Thymus (tissue), 11 donors: ENCODE data around the gene USF3. TPM values are rescaled to one million over a fixed set of nuclear protein-coding genes. Genes with fewer than 3 reads are reported as not detected.

ENCODE experiments used
- DNase-seq, 9 donors: peaks; one replicate each; pipeline ENCODE4 v3.0.0-alpha.2; 2013; ENCODE audit warnings: low spot score in 9 of 9, low read depth in 6 of 9, missing footprints in 1 of 9
- H3K27ac ChIP-seq, 2 donors: one replicate each; pipeline ENCODE4 v1.5.1; 2013; ENCODE audit warnings: control low read depth in 1 of 2, low read depth in 1 of 2, low read length in 1 of 2, mild to moderate bottlenecking in 1 of 2, moderate library complexity in 1 of 2
- H3K27me3 ChIP-seq, 2 donors: one replicate each; pipeline ENCODE4 v1.5.1; 2013; ENCODE audit warnings: low read length in 1 of 2; ENCODE audit not compliant: control insufficient read depth in 2 of 2, insufficient read depth in 1 of 2
- H3K36me3 ChIP-seq, 2 donors: one replicate each; pipeline ENCODE4 v1.5.1; 2013; ENCODE audit warnings: low read length in 1 of 2, mild to moderate bottlenecking in 1 of 2, moderate library complexity in 1 of 2; ENCODE audit not compliant: control insufficient read depth in 2 of 2, insufficient read depth in 2 of 2
- H3K4me1 ChIP-seq, 2 donors: one replicate each; pipeline ENCODE4 v1.5.1; 2013; ENCODE audit warnings: low read length in 2 of 2; ENCODE audit not compliant: control insufficient read depth in 2 of 2, insufficient read depth in 2 of 2
- H3K4me3 ChIP-seq, 2 donors: one replicate each; pipeline ENCODE4 v1.5.1; 2013; ENCODE audit warnings: low read length in 2 of 2, control low read depth in 1 of 2, mild to moderate bottlenecking in 1 of 2
- H3K9me3 ChIP-seq, 2 donors: one replicate each; pipeline ENCODE4 v1.5.1; 2013; ENCODE audit warnings: low read length in 1 of 2, mild to moderate bottlenecking in 1 of 2; ENCODE audit not compliant: control insufficient read depth in 2 of 2, insufficient read depth in 1 of 2
- WGBS: extraction: QIAGEN DNeasy Blood & Tissue Kit; methylation state at CpG from one replicate; pipeline ENCODE4 v1.1.7; 2013; 5-methylcytosine and 5-hydroxymethylcytosine counted together
- polyA plus RNA-seq: library from polyadenylated mRNA; stranded (reverse); fragments of 200-250 nt; gene quantifications from one replicate; pipeline ENCODE4 v1.2.3, GENCODE V29; 2013
- total RNA-seq: library from RNA; stranded (reverse); fragments of 120-200 nt; gene quantifications from one replicate; pipeline ENCODE4 v1.2.4, GENCODE V29; 2013
- donor health status: healthy.

Gene USF3
- total and polyA plus RNA-seq, 2 donors = 8.6 to 9.3 TPM

DNA sequence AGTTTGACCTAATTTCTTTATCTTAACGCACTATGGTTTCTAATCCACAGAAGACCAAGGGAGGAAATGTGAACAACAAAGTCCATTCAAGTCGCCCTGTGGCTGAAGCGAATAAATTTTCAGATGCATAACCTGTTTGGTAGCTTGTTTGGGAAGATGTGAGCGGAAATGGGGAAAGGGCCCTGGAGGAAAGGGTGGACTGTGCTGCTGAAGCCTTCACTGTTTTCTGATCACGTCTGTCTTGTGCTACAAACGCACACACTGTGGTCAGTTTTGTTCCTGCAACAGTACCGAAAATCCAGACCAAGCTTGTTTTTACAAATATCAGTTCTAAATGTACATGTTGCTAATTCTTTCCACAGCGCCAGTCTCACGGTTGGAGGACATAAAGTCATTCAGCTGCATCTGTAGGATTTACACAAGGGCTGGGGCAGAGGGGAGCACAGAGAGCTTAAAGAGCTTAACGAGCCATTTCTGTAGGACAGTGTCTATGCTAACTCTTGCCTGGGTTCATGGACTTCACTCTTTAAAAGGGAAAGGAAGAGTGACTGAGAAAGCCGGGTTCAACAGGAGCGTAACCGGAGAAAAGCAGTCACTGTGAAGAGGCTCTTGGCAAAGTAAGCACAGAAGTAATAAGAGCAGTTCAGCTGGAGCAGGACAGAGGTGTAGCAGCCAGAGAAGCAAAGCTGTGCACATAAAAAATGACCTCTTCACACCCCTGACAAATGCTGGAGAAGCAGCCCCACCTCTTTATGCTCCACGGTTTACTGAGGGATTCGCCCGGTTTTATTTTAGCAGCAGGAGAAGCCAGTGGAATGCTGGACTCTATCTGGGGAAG is 66.6 kb downstream of the USF3 start:
- no peaks in the 10 kb centered on the region for H3K27me3 ChIP-seq
- H3K4me1 ChIP-seq = peaks cover 0 to 26% of the 10 kb centered on the region in 2 donors
- peaks cover 7 to 26% of the 10 kb centered on the region in 2 donors for H3K36me3 ChIP-seq
- peak overlapping the region; percentile 5 to 55 for H3K27ac ChIP-seq
- H3K4me3 ChIP-seq = no peak overlapping the region
- DNase-seq = no peak
- no peaks in the 10 kb centered on the region for H3K9me3 ChIP-seq
- 97% methylated on average over 16 of the region's 16 CpGs for WGBS

DNA sequence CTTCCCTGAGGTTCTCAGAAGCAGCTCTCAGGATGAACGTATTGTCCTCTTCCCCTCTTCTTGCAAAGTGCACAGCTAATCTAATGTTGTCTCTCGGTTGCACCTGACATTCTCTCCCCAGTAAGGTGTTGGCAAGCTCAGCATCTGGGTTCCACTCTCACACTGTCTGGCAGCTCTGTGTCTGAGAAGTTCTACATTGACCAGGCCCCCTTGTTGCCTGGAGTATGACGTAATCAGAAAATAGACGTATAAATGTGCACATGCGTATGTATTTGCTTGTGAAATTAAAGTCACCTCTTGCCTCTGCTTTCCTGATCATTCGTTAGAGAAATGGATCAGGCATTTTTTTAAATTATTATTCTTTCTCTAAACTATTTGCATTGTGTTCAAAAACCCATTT is 67.7 kb downstream of the USF3 start:
- no peak for DNase-seq
- Histone ChIP-seq H3K27me3 (no peaks in the 10 kb centered on the region), H3K36me3 (peaks cover 9 to 29% of the 10 kb centered on the region in 2 donors), H3K4me3 (no peak overlapping the region), H3K9me3 (no peaks in the 10 kb centered on the region), H3K4me1 (peaks cover 0 to 26% of the 10 kb centered on the region in 2 donors), H3K27ac (no peak overlapping the region)
- WGBS = 96% methylated on average over 6 of the region's 6 CpGs

DNA sequence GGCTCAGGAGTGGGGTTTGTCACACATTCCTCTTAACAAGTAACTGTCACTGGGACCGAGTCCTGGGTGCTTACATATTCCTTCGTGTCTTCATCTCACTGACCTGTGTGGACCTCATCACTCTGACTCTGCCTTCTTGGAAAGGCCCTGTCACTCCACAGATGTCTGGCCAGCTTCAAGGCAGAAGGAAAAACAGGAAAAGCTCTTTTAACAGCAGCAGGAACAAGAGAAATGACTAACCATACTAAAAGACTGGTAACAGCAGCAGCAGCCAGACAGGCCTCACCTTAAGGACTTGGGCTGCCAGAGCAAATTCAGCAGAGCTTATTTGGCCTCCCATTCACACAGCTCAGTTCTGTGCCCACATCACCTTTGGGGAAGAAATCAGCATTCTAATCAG is 68.1 kb downstream of the USF3 start:
- 100% methylated on average over 2 of the region's 2 CpGs for WGBS
- Histone ChIP-seq H3K4me1 (peaks cover 0 to 26% of the 10 kb centered on the region in 2 donors), H3K9me3 (no peaks in the 10 kb centered on the region), H3K27me3 (no peaks in the 10 kb centered on the region), H3K27ac (no peak overlapping the region), H3K36me3 (peaks cover 14 to 31% of the 10 kb centered on the region in 2 donors), H3K4me3 (no peak overlapping the region)
- DNase-seq = no peak

DNA sequence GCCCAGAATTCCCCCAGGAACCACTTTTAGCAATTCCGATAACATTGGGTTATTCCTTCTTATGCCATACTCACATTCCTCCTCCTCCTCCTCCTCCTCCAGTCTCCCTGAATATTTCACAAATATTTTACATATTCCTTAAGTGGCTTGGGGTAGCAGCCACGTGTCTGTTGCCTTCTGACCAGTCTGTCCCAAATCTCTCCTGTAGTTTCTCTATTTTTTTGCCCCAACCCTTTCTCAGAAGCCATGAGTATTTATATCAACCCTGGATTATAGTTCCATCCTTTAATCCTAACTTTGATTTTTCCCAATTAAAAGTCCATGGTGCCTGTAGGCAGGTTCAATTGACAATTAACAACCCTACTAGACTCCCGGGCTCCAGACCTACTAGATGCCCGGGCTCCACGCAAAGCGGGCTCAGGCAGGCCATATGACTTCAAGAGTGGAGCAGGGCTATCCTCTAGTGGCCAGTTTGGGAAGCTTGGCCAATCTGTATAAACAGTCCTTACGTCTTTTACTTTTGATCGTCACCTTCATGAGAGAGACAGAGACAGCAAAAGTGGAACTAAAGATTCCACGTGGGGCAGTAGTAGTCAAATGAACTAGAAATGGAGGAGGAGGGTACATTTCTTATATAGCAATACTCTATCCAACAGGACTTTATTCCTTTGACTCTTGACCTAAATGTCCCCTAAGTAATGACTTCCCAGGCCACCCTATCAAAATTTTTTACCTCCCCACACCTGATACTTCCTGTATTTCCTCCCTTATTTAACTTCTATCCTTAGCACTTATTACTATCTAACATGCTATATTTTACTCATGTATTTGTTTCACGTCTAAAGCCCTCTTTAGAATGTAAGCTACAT is 69.7 kb downstream of the USF3 start:
- 58% methylated on average over 10 of the region's 10 CpGs for WGBS

DNA sequence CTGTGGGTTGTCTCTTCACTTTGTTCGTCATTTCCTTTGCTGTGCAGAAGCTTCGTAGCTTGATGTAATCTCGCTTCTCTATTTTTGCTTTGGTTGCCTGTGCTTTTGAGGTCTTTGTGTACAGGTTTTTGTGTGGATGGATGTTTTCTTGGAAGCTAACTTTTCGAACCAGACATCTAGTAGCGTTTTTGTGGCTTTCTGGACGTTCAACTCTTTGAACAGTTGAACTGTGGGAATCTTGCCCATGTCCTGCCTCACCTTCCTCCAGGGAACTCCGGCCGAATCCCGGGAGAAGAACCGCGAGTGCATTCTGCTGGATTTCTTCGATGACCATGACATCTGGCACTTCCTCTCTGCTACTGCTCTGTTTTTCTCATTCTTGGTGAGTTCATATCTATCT is 70.6 kb downstream of the USF3 start:
- H3K36me3 ChIP-seq = peaks cover 19 to 31% of the 10 kb centered on the region in 2 donors
- peaks cover 0 to 23% of the 10 kb centered on the region in 2 donors for H3K4me1 ChIP-seq
- H3K27ac ChIP-seq = peak overlapping the region; percentile 59 to 73
- H3K9me3 ChIP-seq = no peaks in the 10 kb centered on the region
- H3K4me3 ChIP-seq = no peak overlapping the region
- no peaks in the 10 kb centered on the region for H3K27me3 ChIP-seq
- 78% methylated on average over 12 of the region's 12 CpGs for WGBS
- peak in 1 of 9 donors; percentile 47 for DNase-seq

More for the DNA sequence above, 69.7 kb downstream of the USF3 start:
- H3K27me3 ChIP-seq = no peaks in the 10 kb centered on the region
- H3K4me1 ChIP-seq = peaks cover 0 to 26% of the 10 kb centered on the region in 2 donors
- H3K4me3 ChIP-seq = no peak overlapping the region
- H3K9me3 ChIP-seq = no peaks in the 10 kb centered on the region
- DNase-seq = peak in 4 of 9 donors; percentile 36 to 73 (median 40)
- peaks cover 19 to 31% of the 10 kb centered on the region in 2 donors for H3K36me3 ChIP-seq
- no peak overlapping the region for H3K27ac ChIP-seq

DNA sequence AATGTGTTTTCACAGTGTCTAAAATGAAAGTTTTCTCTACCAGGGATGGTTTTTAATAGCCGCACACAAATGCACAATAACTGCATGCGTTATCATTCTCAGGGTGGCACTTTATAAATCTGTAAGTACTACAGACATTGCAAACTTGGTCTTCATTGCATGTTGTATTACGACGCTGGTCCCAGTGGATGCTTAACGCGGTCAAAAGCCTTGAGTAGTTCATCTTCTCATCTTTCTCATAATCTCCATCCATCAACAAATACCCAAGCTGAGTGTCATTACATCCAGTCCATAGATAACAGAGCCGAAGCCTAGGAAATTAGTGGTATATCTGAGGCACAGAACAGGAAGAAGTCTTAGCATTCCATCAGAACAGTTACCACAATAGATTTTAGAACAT is 72.6 kb downstream of the USF3 start:
- Histone ChIP-seq H3K4me1 (peaks cover 0 to 19% of the 10 kb centered on the region in 2 donors), H3K9me3 (no peaks in the 10 kb centered on the region), H3K27me3 (no peaks in the 10 kb centered on the region), H3K36me3 (peaks cover 20 to 21% of the 10 kb centered on the region in 2 donors), H3K4me3 (no peak overlapping the region), H3K27ac (no peak overlapping the region)
- DNase-seq = no peak
- WGBS = 99% methylated on average over 7 of the region's 7 CpGs

DNA sequence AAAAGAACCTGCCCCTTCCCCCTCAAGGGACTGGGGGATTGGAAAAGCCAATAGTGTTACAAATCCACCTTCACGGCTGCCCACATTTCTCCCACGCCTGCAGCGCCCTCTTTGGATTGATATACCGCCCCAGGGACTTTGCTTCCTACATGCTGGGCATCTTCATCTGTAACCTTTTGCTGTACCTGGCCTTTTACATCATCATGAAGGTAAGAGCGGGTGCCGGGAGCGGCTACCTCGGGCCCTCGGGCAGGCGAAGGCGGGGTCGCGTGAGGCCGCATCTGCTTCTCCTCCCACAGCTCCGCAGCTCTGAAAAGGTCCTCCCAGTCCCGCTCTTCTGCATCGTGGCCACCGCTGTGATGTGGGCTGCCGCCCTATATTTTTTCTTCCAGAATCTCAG is 73.1 kb downstream of the USF3 start:
- peaks cover 0 to 15% of the 10 kb centered on the region in 2 donors for H3K4me1 ChIP-seq
- 97% methylated on average over 19 of the region's 19 CpGs for WGBS
- no peak overlapping the region for H3K27ac ChIP-seq
- no peaks in the 10 kb centered on the region for H3K27me3 ChIP-seq
- DNase-seq = no peak
- H3K36me3 ChIP-seq = peaks cover 15 to 21% of the 10 kb centered on the region in 2 donors
- H3K9me3 ChIP-seq = no peaks in the 10 kb centered on the region
- H3K4me3 ChIP-seq = no peak overlapping the region

DNA sequence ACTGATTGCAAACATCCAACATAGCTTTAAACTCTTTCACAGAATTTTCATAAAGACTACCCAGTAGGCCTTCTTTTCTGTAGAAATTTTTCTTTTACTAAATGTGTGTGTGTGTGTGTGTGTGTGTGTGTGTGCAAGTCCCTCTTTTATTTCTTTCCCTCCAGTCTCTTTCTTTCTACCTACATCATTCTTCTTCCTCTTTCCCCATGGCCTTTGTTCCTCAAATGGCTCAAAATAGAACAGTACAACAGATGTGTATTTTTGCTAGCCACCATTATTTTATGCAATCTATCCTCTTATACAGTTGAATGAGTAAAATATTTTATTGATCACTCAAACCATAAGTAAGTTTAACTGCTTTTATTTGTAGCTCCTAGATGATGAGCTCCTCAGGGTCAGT is 76.4 kb downstream of the USF3 start:
- DNase-seq = no peak
- Histone ChIP-seq H3K36me3 (peaks cover 9 to 14% of the 10 kb centered on the region in 2 donors), H3K27me3 (no peaks in the 10 kb centered on the region)

DNA sequence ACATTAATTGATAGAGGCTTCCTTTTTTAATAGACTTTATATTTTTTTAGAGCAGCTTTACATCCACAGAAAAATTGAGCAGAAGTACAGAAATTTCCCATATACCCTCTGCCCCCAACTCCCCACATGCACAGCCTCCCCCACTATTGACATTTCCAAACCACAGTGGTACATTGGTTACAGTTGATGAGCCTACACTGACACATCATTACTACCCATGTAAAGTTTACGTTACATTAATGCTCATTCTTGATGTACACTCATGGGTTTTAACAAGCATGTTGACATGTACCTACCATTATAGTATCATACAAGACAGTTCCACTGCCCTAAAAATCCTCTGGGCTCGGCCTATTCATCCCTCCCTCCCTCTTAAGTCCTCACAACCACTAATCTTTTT is 78.7 kb downstream of the USF3 start:
- H3K36me3 ChIP-seq = peaks cover 4% of the 10 kb centered on the region in 2 donors
- no peak overlapping the region for H3K27ac ChIP-seq
- 96% methylated on average over 2 of the region's 2 CpGs for WGBS
- no peaks in the 10 kb centered on the region for H3K4me1 ChIP-seq
- H3K4me3 ChIP-seq = no peak overlapping the region
- H3K27me3 ChIP-seq = no peaks in the 10 kb centered on the region
- H3K9me3 ChIP-seq = no peaks in the 10 kb centered on the region
- DNase-seq = no peak

More for the DNA sequence above, 76.4 kb downstream of the USF3 start:
- Histone ChIP-seq H3K4me1 (no peaks in the 10 kb centered on the region), H3K4me3 (no peak overlapping the region), H3K27ac (no peak overlapping the region), H3K9me3 (no peaks in the 10 kb centered on the region)
